GM12878 (cell line): ENCODE measurements around the gene ANXA2R. TPM values are rescaled to one million over a fixed set of nuclear protein-coding genes. Genes with fewer than 3 reads are reported as not detected.
A peak's percentile ranks its signal among the peaks of the same experiment; 100 is the strongest.

Source experiments
- ATAC-seq: fragments of 200-7000 bp; cut with Tn5 transposase; 3 replicates; pipeline ENCODE4 v1.9.1; 2020; ENCODE audit warnings: mild to moderate bottlenecking, moderate library complexity
- BruUV-seq: library from RNA; stranded (reverse); fragments of 400-500 nt; replicated peaks from 2 replicates; lab custom pipeline; 2021; lab: Mats Ljungman, UMichigan
- CTCF ChIA-PET: fragments of 300-600 bp; sonication (Branson Sonifier 250); formaldehyde crosslinking; extraction: SDS; loops from one replicate; lab custom pipeline; 2021; ENCODE audit warnings: inconsistent platforms; lab: Yijun Ruan, JAX
- POLR2A ChIA-PET: fragments of 350-600 bp; formaldehyde crosslinking; extraction: SDS; loops from one replicate; lab custom pipeline; 2021; ENCODE audit warnings: inconsistent platforms; lab: Charles Lee
- RAD21 ChIA-PET: fragments of 300-600 bp; sonication (Branson Sonifier 250); formaldehyde crosslinking; loops from one replicate; lab custom pipeline; 2023; ENCODE audit warnings: antibody characterized with exemption; ENCODE audit not compliant: unreplicated experiment; lab: Charles Lee
- SMC1A ChIA-PET: fragments of 300-600 bp; sonication (Branson Sonifier 250); formaldehyde crosslinking; loops from one replicate; lab custom pipeline; 2023; ENCODE audit not compliant: unreplicated experiment, uncharacterized antibody; lab: Charles Lee
- DNase-seq: peaks from one replicate; pipeline ENCODE4 v3.0.0-alpha.2; 2011; ENCODE audit warnings: low read depth, low spot score
- FAIRE-seq: peaks from 3 replicates; lab custom pipeline; 2011; peaks lifted over from hg19 to GRCh38; lab: Jason Lieb, UNC
- H2AFZ ChIP-seq: 2 replicates; pipeline ENCODE4 v1.6.0; 2011; ENCODE audit warnings: low read depth, low read length, control low read depth; ENCODE audit not compliant: control insufficient read depth
- H3K27ac ChIP-seq: 2 replicates; pipeline ENCODE4 v1.5.1; 2011; ENCODE audit warnings: control low read depth; ENCODE audit not compliant: control insufficient read depth, insufficient read depth
- H3K27me3 ChIP-seq, 2 experiments: replicated peaks in 1 of 2; 2 replicates each; pipeline versions ENCODE4 v1.6.0 to v1.6.1; 2011; ENCODE audit warnings: low read length in 1 of 2; ENCODE audit not compliant: control insufficient read depth in 2 of 2, insufficient read depth in 2 of 2
- H3K36me3 ChIP-seq, 2 experiments: 2 replicates each; pipeline ENCODE4 v1.5.1; 2011; ENCODE audit warnings: low read length in 1 of 2; ENCODE audit not compliant: control insufficient read depth in 2 of 2, insufficient read depth in 2 of 2
- H3K4me1 ChIP-seq: 2 replicates; pipeline ENCODE4 v1.6.1; 2011; ENCODE audit warnings: mild to moderate bottlenecking, low read length, moderate library complexity, mixed read lengths; ENCODE audit not compliant: control insufficient read depth, insufficient read depth
- H3K4me2 ChIP-seq: 2 replicates; pipeline ENCODE4 v1.6.0; 2011; ENCODE audit warnings: control low read depth; ENCODE audit not compliant: control insufficient read depth, insufficient read depth
- H3K4me3 ChIP-seq: fragments of 200-600 bp; sonication (generic); 2 replicates; pipeline ENCODE4 v1.5.1; 2016
- H3K79me2 ChIP-seq: 2 replicates; pipeline ENCODE4 v1.6.0; 2011; ENCODE audit warnings: low read length; ENCODE audit not compliant: control insufficient read depth, insufficient read depth
- H3K9ac ChIP-seq: 2 replicates; pipeline ENCODE4 v1.8.0; 2011; ENCODE audit warnings: low read length, control low read depth, mixed read lengths; ENCODE audit not compliant: control insufficient read depth, insufficient read depth
- H3K9me3 ChIP-seq: replicated peaks from 3 replicates; pipeline ENCODE4 v1.5.1; 2011; ENCODE audit warnings: mild to moderate bottlenecking, low read length; ENCODE audit not compliant: control insufficient read depth, insufficient read depth
- H4K20me1 ChIP-seq: 2 replicates; pipeline ENCODE4 v1.6.0; 2011; ENCODE audit not compliant: control insufficient read depth, insufficient read depth
- E2F4 ChIP-seq: IDR thresholded peaks from 2 replicates; pipeline ENCODE4 v1.6.1; 2012; ENCODE audit warnings: low read depth, low read length, improper control_type of control experiment
- MTA2 ChIP-seq: fragments of 450-650 bp; IDR thresholded peaks from 2 replicates; pipeline ENCODE4 v1.6.1; 2016; ENCODE audit warnings: low read depth, mild to moderate bottlenecking, moderate library complexity
- MYC ChIP-seq: IDR thresholded peaks from 2 replicates; pipeline ENCODE4 v1.6.1; 2011; ENCODE audit warnings: mild to moderate bottlenecking, low read length, moderate library complexity, inconsistent platforms; ENCODE audit not compliant: insufficient read depth, insufficient replicate concordance, insufficient read length, severe bottlenecking
- NFYB ChIP-seq: IDR thresholded peaks from 2 replicates; pipeline ENCODE4 v1.6.1; 2011; ENCODE audit warnings: low read depth, mild to moderate bottlenecking, low read length, improper control_type of control experiment, moderate library complexity; ENCODE audit not compliant: insufficient read depth
- NR2C1 ChIP-seq: fragments of 450-650 bp; IDR thresholded peaks from 2 replicates; pipeline ENCODE4 v1.6.1; 2017; ENCODE audit warnings: antibody characterized with exemption, mild to moderate bottlenecking, moderate library complexity
- RELB ChIP-seq: fragments of 450-650 bp; IDR thresholded peaks from 2 replicates; pipeline ENCODE4 v1.6.1; 2017; ENCODE audit warnings: low read depth, mild to moderate bottlenecking, moderate library complexity
- SREBF2 ChIP-seq: IDR thresholded peaks from 2 replicates; pipeline ENCODE4 v1.6.1; 2012; ENCODE audit warnings: mild to moderate bottlenecking, low read length
- SUPT20H ChIP-seq: IDR thresholded peaks from 2 replicates; pipeline ENCODE4 v1.6.1; 2011; ENCODE audit warnings: low read depth, mild to moderate bottlenecking, low read length, moderate library complexity, borderline replicate concordance; ENCODE audit not compliant: control insufficient read depth
- ZBED1 ChIP-seq: IDR thresholded peaks from 2 replicates; pipeline ENCODE4 v1.6.1; 2016; ENCODE audit warnings: borderline replicate concordance
- ZNF217 ChIP-seq: fragments of 450-650 bp; IDR thresholded peaks from 2 replicates; pipeline ENCODE4 v1.6.1; 2017; ENCODE audit warnings: antibody characterized with exemption, mild to moderate bottlenecking
- ZZZ3 ChIP-seq: IDR thresholded peaks from 2 replicates; pipeline ENCODE4 v1.6.1; 2011; ENCODE audit warnings: low read depth; ENCODE audit not compliant: control insufficient read depth, insufficient read length
- WGBS: methylation state at CpG from one replicate; pipeline ENCODE4 v1.1.6; 2016; ENCODE audit warnings: low lambda C conversion rate; ENCODE audit not compliant: insufficient replicate concordance, insufficient coverage; ENCODE audit errors: missing lambda C conversion rate; 5-methylcytosine and 5-hydroxymethylcytosine counted together
- in situ Hi-C: fragments of 300-500 bp; cut with MboI; formaldehyde crosslinking; loops from 9 replicates; pipeline ENCODE4 v1.14.3; 2018; ENCODE audit warnings: mixed read lengths
- intact Hi-C: fragments of 100-400 bp; cut with micrococcal nuclease; formaldehyde crosslinking; loops from one replicate; pipeline ENCODE4 v1.14.2; 2022; ENCODE audit not compliant: unreplicated experiment
- polyA plus RNA-seq, 11 experiments: library from polyadenylated mRNA; depleted of rRNA in 4 of 11; unstranded in 6 of 11; stranded (reverse) in 5 of 11; fragments of >200 nt; fragmentation: Nextera tagmentation in 4 of 11; fragmentation: Illumina TruSeq in 1 of 11; extraction: Ambion mirVana in 4 of 11; extraction: Trizol in 1 of 11; gene quantifications; 1 replicate in 1 of 11; 2 replicates in 10 of 11; pipeline versions ENCODE4 v1.2.1 to v1.2.3, GENCODE V29; 2011 to 2016; ENCODE audit warnings: inconsistent platforms in 2 of 11, missing spikeins in 2 of 11, low read depth in 1 of 11
- total RNA-seq, 4 experiments: library from RNA; depleted of rRNA in 3 of 4; stranded (reverse); fragments of >200 nt in 3 of 4; fragmentation: Illumina TruSeq in 1 of 4; extraction: Trizol in 1 of 4; gene quantifications; 2 replicates each; pipeline versions ENCODE4 v1.2.1 to v1.2.3, GENCODE V29; 2013 to 2021

The ANXA2R gene
- total and polyA plus RNA-seq, 10 of the 15 experiments (the other 5 are each of a cell fraction or from before 2014, with no cell fraction given): 2.3 to 7.8 (median 4.4) TPM

- no peak for TF ChIP-seq MTA2
- no peak for TF ChIP-seq E2F4
- no peak for TF ChIP-seq NR2C1
These were observed 32.7 kb downstream of the ANXA2R start (continued) for GRCh38 chr5:43007246-43007910.

- no peaks in the 10 kb centered on the region for H3K9me3 ChIP-seq
- ChIA-PET CTCF (interaction anchor here (0.5 to 4.5 kb wide), 7 partner anchors 10 to 155 kb away, joined by 3 to 64 read pairs (median 9); no protein-coding TSS in a partner anchor), SMC1A (interaction anchor here (0.9 to 3.9 kb wide), 4 partner anchors 10 to 18 kb away, joined by 3 to 48 read pairs (median 10); no protein-coding TSS in a partner anchor), POLR2A (interaction anchor here (1.1 to 4.4 kb wide), 4 partner anchors 9 to 56 kb away, joined by 3 to 65 read pairs (median 33); no protein-coding TSS in a partner anchor), RAD21 (interaction anchor here (0.9 to 3.4 kb wide), 8 partner anchors 9 to 98 kb away, joined by 3 to 78 read pairs (median 6); no protein-coding TSS in a partner anchor)
- no peak for FAIRE-seq
- intact Hi-C loops: loop anchor here (5.0 kb wide), 1 partner anchor 101 kb away; no protein-coding TSS in a partner anchor
- H4K20me1 ChIP-seq: no peaks in the 10 kb centered on the region
- 96% methylated on average over 19 of the region's 19 CpGs for WGBS
- no peak for ATAC-seq
- in situ Hi-C loops: no loop called here
- H3K27me3 ChIP-seq: no peaks in the 10 kb centered on the region
- H3K4me2 ChIP-seq: peak overlapping the region; percentile 92
- H2AFZ ChIP-seq: peak overlapping the region; percentile 65
- TF ChIP-seq ZBED1: no peak
- TF ChIP-seq SREBF2: no peak
- TF ChIP-seq RELB: no peak
- TF ChIP-seq SUPT20H: no peak
- TF ChIP-seq NFYB: no peak
- no peak for TF ChIP-seq MYC
- TF ChIP-seq ZNF217: no peak
- no peak for TF ChIP-seq ZZZ3
- peaks cover 11% of the 10 kb centered on the region for H3K4me1 ChIP-seq
- peak overlapping the region; percentile 94; the same call in 1 of the 2 replicates for H3K27ac ChIP-seq
- H3K36me3 ChIP-seq: no peaks in the 10 kb centered on the region
- peak overlapping the region; percentile 81; the same call in 1 of the 2 replicates for H3K9ac ChIP-seq
- DNase-seq: no peak
- H3K79me2 ChIP-seq: no peaks in the 10 kb centered on the region
- peak overlapping the region; percentile 67; the same call in 1 of the 2 replicates for H3K4me3 ChIP-seq
- no TSS peak for BruUV-seq
These were observed 33.5 kb downstream of the ANXA2R start for GRCh38 chr5:43006424-43007202.
